IPS-18c (cell line): ENCODE results near the gene FBLL1.
A peak's percentile ranks its signal among the peaks of the same experiment; 100 is the strongest.
"Not testable (repeated sequence)": the region's sequence is repeated elsewhere in the genome, so short reads cannot be mapped to it uniquely, and the experiment has no call there.

Experiments
- H3K4me3 ChIP-seq: 2 replicates; pipeline ENCODE4 v1.7.0; 2013; ENCODE audit warnings: low read depth, mild to moderate bottlenecking, low read length, moderate library complexity; ENCODE audit not compliant: insufficient read depth
- H3K9me3 ChIP-seq: one replicate; pipeline ENCODE4 v1.6.1; 2013; ENCODE audit warnings: mild to moderate bottlenecking, low read length, moderate library complexity; ENCODE audit not compliant: control insufficient read depth, insufficient read depth

FBLL1 gene

GRCh38 chr5:168534351-168534750, 5.2 kb downstream of the FBLL1 start:
- not testable (repeated sequence) for H3K4me3 ChIP-seq, H3K9me3 ChIP-seq

- no peaks in the 10 kb centered on the region for H3K9me3 ChIP-seq
- H3K4me3 ChIP-seq = no peak overlapping the region
Measured at GRCh38 chr5:168537176-168537575, 8.1 kb downstream of the FBLL1 start.

GRCh38 chr5:168549554-168549953, 20.4 kb downstream of the FBLL1 start:
- H3K9me3 ChIP-seq = no peaks in the 10 kb centered on the region
- no peak overlapping the region for H3K4me3 ChIP-seq

- Histone ChIP-seq H3K9me3 (no peaks in the 10 kb centered on the region), H3K4me3 (no peak overlapping the region)
Measured at GRCh38 chr5:168550656-168551055, 21.6 kb downstream of the FBLL1 start.

GRCh38 chr5:168552146-168552545, 23.0 kb downstream of the FBLL1 start:
- no peak overlapping the region for H3K4me3 ChIP-seq
- H3K9me3 ChIP-seq = no peaks in the 10 kb centered on the region

- H3K4me3 ChIP-seq = no peak overlapping the region
Measured at GRCh38 chr5:168553377-168554130, 24.4 kb downstream of the FBLL1 start.

GRCh38 chr5:168557389-168557788, 28.3 kb downstream of the FBLL1 start:
- Histone ChIP-seq H3K9me3 (no peaks in the 10 kb centered on the region), H3K4me3 (no peak overlapping the region)

More at GRCh38 chr5:168553377-168554130, 24.4 kb downstream of the FBLL1 start:
- H3K9me3 ChIP-seq = no peaks in the 10 kb centered on the region

- Histone ChIP-seq H3K4me3 (no peak overlapping the region), H3K9me3 (no peaks in the 10 kb centered on the region)
Measured at GRCh38 chr5:168562279-168562678, 33.2 kb downstream of the FBLL1 start.

- H3K4me3 ChIP-seq = no peak overlapping the region
- H3K9me3 ChIP-seq = no peaks in the 10 kb centered on the region
Measured at GRCh38 chr5:168563959-168564358, 34.9 kb downstream of the FBLL1 start.

GRCh38 chr5:168568738-168569137, 39.6 kb downstream of the FBLL1 start:
- Histone ChIP-seq H3K9me3 (no peaks in the 10 kb centered on the region), H3K4me3 (no peak overlapping the region)

- H3K9me3 ChIP-seq = no peaks in the 10 kb centered on the region
- no peak overlapping the region for H3K4me3 ChIP-seq
Measured at GRCh38 chr5:168570490-168571328, 41.6 kb downstream of the FBLL1 start.

- H3K9me3 ChIP-seq, H3K4me3 ChIP-seq: not testable (repeated sequence)
Measured at GRCh38 chr5:168573663-168574062, 44.6 kb downstream of the FBLL1 start.

- H3K9me3 ChIP-seq, H3K4me3 ChIP-seq: not testable (repeated sequence)
Measured at GRCh38 chr5:168574156-168574555, 45.1 kb downstream of the FBLL1 start.

GRCh38 chr5:168575391-168576372, 46.6 kb downstream of the FBLL1 start:
- Histone ChIP-seq H3K9me3 (no peaks in the 10 kb centered on the region), H3K4me3 (no peak overlapping the region)

GRCh38 chr5:168578006-168578405, 48.9 kb downstream of the FBLL1 start:
- Histone ChIP-seq H3K4me3 (peak overlapping the region; percentile 95), H3K9me3 (no peaks in the 10 kb centered on the region)

- Histone ChIP-seq H3K9me3 (no peaks in the 10 kb centered on the region), H3K4me3 (peak within 1 kb of the TSS; percentile 95)
Measured at GRCh38 chr5:168578538-168579487, 49.7 kb downstream of the FBLL1 start, which contains the start of gene PANK3. PANK3 (minus strand) TSS chr5:168579368; CDS start chr5:168579283, 85 bp downstream.
